SIG-M5 (cell line): ENCODE results near the gene RIF1.

Experiments used
- DNase-seq: peaks from one replicate; lab custom pipeline; 2025; lab: John Stamatoyannopoulos, UW

Gene RIF1

DNA sequence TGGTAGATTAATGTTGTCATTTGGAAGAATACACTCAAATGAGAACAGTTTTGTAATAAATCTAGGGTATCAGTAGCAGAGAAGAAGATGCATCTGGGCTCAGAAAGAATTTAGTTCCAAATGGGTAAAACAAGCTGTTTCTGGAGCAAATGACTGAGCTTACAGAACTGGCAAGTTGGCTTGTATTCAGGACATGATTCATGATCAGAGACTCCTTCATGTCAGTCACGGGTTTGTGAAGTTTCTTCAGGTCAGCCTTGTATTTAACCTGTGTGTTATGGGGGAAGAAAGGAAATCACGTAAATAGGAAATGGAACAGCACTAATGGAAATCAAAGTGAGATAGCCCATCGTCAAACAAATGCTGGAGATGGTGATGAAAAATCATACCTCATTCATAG, 109.1 kb downstream of the RIF1 start:
- DNase-seq = no peak

DNA sequence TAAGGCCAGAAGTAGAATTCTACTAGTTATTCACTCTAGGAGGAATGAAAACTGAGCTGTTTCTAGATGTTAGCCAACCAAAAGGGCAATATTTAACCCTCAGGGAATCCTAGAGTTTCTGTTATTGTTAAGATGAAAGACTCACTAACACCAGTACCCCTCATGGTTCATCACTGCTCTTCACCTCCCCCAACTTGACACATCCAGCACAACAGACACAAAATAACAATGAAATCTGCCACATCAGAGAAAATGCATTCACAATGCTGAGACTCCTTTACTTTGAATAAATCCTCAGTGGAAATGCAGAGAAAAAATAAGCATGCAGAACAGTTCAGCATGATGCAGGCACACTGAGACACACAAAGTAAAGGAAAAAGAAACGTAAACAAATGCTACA, 111.3 kb downstream of the RIF1 start:
- DNase-seq = no peak

GRCh38 chr2:151522556-151522955, 112.9 kb downstream of the RIF1 start:
- no peak for DNase-seq

DNA sequence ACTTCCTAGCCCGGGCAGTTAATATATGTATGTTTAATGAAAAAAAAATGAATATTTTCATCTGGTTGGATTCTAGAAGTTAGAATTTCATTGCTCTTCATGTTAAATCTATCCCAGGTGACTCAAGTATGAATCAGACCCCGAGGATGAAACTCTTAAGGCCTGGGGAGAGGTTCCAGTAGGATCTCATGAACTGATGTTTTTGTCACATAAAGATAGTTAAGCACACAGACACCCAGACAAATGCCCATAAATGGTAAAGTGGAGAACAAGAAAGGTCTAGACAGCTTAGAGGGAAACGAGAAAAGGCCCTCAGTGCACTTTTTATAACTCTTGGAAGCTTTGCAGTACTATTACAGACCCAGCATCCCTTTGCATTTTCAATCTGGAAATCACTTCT, 114.1 kb downstream of the RIF1 start:
- DNase-seq = no peak

GRCh38 chr2:151525821-151526373, 116.2 kb downstream of the RIF1 start:
- DNase-seq = no peak

DNA sequence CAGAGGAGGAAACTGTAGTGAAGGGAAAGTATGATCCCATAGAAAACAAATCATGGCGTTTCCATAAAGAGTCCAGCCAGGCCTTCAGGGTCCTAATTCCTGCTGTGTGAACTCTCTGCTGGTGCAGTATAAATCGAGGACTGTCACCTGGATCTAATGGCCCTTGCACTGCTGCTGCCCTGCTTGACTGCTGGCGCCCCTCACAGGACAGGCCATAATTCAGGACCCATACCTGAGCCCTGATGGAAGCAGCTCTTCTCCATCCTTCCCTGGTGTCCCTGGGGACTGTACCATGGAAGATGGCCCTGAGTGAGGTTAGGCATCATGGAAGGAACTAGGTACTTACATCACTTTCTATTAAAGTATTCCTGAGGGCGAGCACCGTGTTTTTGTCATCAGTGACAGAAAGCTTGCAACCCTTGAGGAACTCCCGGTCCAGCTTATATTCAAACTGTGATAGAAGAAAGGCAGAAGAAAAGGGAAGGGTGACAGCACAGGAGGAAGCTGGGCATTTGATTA, 116.9 kb downstream of the RIF1 start:
- DNase-seq = no peak
